CD4-positive, alpha-beta T cell (primary cell): ENCODE results near the gene CFAP52. TPM values are rescaled to one million over a fixed set of nuclear protein-coding genes. Genes with fewer than 3 reads are reported as not detected.

Experiments
- ATAC-seq: fragments of 200-7000 bp; cut with Tn5 transposase; one replicate; pipeline ENCODE4 v1.10.0; 2022; ENCODE audit warnings: mild to moderate bottlenecking; ENCODE audit not compliant: poor library complexity
- CTCF ChIA-PET: fragments of 350-600 bp; sonication (Branson Sonifier 250); formaldehyde crosslinking; loops from one replicate; lab custom pipeline; 2021; ENCODE audit warnings: antibody characterized with exemption, inconsistent platforms; lab: Charles Lee
- POLR2A ChIA-PET: fragments of 350-600 bp; sonication (Branson Sonifier 250); formaldehyde crosslinking; loops from one replicate; lab custom pipeline; 2021; ENCODE audit warnings: antibody characterized with exemption, inconsistent platforms; lab: Charles Lee
- DNase-seq, 14 experiments: peaks; one replicate each; pipeline ENCODE4 v3.0.0-alpha.2; 2013 to 2020; ENCODE audit warnings: mixed read lengths in 2 of 14
- H3K27ac ChIP-seq, 2 donors: one replicate each; pipeline versions ENCODE4 v1.5.1 to v1.7.0; 2013; ENCODE audit warnings: low read length in 2 of 2, low read depth in 1 of 2, mild to moderate bottlenecking in 1 of 2
- H3K27me3 ChIP-seq, 2 experiments: 1 replicate in 1 of 2; 2 replicates in 1 of 2; pipeline versions ENCODE4 v1.6.1 to v1.7.0; 2013; ENCODE audit warnings: low read length in 2 of 2, control low read depth in 1 of 2, mild to moderate bottlenecking in 1 of 2, moderate library complexity in 1 of 2; ENCODE audit not compliant: insufficient read depth in 2 of 2, control insufficient read depth in 1 of 2
- H3K36me3 ChIP-seq: one replicate; pipeline ENCODE4 v1.6.1; 2013; ENCODE audit warnings: low read length, control low read depth; ENCODE audit not compliant: insufficient read depth
- H3K4me1 ChIP-seq: one replicate; pipeline ENCODE4 v1.6.1; 2013; ENCODE audit warnings: low read length, control low read depth; ENCODE audit not compliant: insufficient read depth
- H3K4me3 ChIP-seq: one replicate; pipeline ENCODE4 v1.5.1; 2013; ENCODE audit warnings: mild to moderate bottlenecking, low read length, moderate library complexity
- H3K9me3 ChIP-seq, 2 experiments: 1 replicate in 1 of 2; 2 replicates in 1 of 2; pipeline versions ENCODE4 v1.6.1 to v1.7.0; 2013; ENCODE audit warnings: low read length in 2 of 2, mild to moderate bottlenecking in 2 of 2, control low read depth in 1 of 2, moderate library complexity in 1 of 2; ENCODE audit not compliant: control insufficient read depth in 1 of 2, insufficient read depth in 1 of 2
- H3K27ac Mint-ChIP-seq: one replicate; pipeline ENCODE4 v1.8.0; 2020; ENCODE audit warnings: mixed read lengths
- H3K27me3 Mint-ChIP-seq: one replicate; pipeline ENCODE4 v1.8.0; 2021; ENCODE audit warnings: mixed read lengths
- H3K36me3 Mint-ChIP-seq: one replicate; pipeline ENCODE4 v1.8.0; 2021; ENCODE audit warnings: low read depth, mixed read lengths
- H3K4me1 Mint-ChIP-seq: one replicate; pipeline ENCODE4 v1.8.0; 2021; ENCODE audit warnings: low read depth, mixed read lengths
- H3K4me3 Mint-ChIP-seq: one replicate; pipeline ENCODE4 v1.8.0; 2020; ENCODE audit warnings: mild to moderate bottlenecking, mixed read lengths
- H3K9me3 Mint-ChIP-seq: one replicate; pipeline ENCODE4 v1.8.0; 2020; ENCODE audit warnings: mixed read lengths
- intact Hi-C, 2 experiments: fragments of 100-400 bp; cut with DNase I in 1 of 2; cut with micrococcal nuclease in 1 of 2; formaldehyde crosslinking; loops; one replicate each; pipeline versions ENCODE4 v1.15.1 to v1.9.0; 2023 to 2025; cut with DNase I, micrococcal nuclease
- total RNA-seq, 174 experiments: library from RNA in 2 of 174; stranded (reverse) in 2 of 174; gene quantifications; one replicate each; pipeline ENCODE4 v1.2.3 and lab custom pipeline; 2021 to 2026
- TF ChIP-seq, protein P1 (sequence below): fragments of 200-600 bp; IDR thresholded peaks from one replicate; pipeline ENCODE4 v1.8.0; 2022; ENCODE audit warnings: antibody characterized with exemption, mild to moderate bottlenecking

CFAP52 gene
- total RNA-seq, 2 experiments from 2014 or later, result not detected

- DNase-seq (no peak), ATAC-seq (no peak)
- Mint-ChIP-seq H3K4me1 (no peaks in the 10 kb centered on the region), H3K27me3 (no peaks in the 10 kb centered on the region), H3K4me3 (no peak overlapping the region), H3K36me3 (peaks cover 6% of the 10 kb centered on the region), H3K9me3 (no peaks in the 10 kb centered on the region), H3K27ac (no peak overlapping the region)
- TF ChIP-seq, protein P1, sequence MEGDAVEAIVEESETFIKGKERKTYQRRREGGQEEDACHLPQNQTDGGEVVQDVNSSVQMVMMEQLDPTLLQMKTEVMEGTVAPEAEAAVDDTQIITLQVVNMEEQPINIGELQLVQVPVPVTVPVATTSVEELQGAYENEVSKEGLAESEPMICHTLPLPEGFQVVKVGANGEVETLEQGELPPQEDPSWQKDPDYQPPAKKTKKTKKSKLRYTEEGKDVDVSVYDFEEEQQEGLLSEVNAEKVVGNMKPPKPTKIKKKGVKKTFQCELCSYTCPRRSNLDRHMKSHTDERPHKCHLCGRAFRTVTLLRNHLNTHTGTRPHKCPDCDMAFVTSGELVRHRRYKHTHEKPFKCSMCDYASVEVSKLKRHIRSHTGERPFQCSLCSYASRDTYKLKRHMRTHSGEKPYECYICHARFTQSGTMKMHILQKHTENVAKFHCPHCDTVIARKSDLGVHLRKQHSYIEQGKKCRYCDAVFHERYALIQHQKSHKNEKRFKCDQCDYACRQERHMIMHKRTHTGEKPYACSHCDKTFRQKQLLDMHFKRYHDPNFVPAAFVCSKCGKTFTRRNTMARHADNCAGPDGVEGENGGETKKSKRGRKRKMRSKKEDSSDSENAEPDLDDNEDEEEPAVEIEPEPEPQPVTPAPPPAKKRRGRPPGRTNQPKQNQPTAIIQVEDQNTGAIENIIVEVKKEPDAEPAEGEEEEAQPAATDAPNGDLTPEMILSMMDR, result no peak
- no peaks in the 10 kb centered on the region for H3K36me3 ChIP-seq
- intact Hi-C loops, result no loop called here
- ChIA-PET POLR2A (no interaction called here), CTCF (interaction anchor here (0.6 kb wide), 1 partner anchor 236 kb away, joined by 3 read pairs; no protein-coding TSS in a partner anchor)
- H3K27me3 ChIP-seq, result no peaks in the 10 kb centered on the region
- no peaks in the 10 kb centered on the region for H3K4me1 ChIP-seq
- no peak overlapping the region for H3K27ac ChIP-seq
- H3K9me3 ChIP-seq, result no peaks in the 10 kb centered on the region
- no peak overlapping the region for H3K4me3 ChIP-seq
Measured at GRCh38 chr17:9533441-9533840, 43.0 kb upstream of the CFAP52 start.

GRCh38 chr17:9536061-9536460, 40.4 kb upstream of the CFAP52 start:
- intact Hi-C loops, result no loop called here
- Histone ChIP-seq H3K27me3 (no peaks in the 10 kb centered on the region), H3K36me3 (peaks cover 5% of the 10 kb centered on the region), H3K4me1 (no peaks in the 10 kb centered on the region), H3K4me3 (no peak overlapping the region), H3K27ac (no peak overlapping the region), H3K9me3 (no peaks in the 10 kb centered on the region)
- TF ChIP-seq, protein P1, result no peak
- DNase-seq (no peak), ATAC-seq (no peak)
- no peaks in the 10 kb centered on the region for H3K9me3 Mint-ChIP-seq
- ChIA-PET CTCF (no interaction called here), POLR2A (no interaction called here)
- no peaks in the 10 kb centered on the region for H3K4me1 Mint-ChIP-seq
- no peaks in the 10 kb centered on the region for H3K27me3 Mint-ChIP-seq
- no peak overlapping the region for H3K27ac Mint-ChIP-seq
- peaks cover 25% of the 10 kb centered on the region for H3K36me3 Mint-ChIP-seq
- no peak overlapping the region for H3K4me3 Mint-ChIP-seq

- Histone ChIP-seq H3K4me3 (no peak overlapping the region), H3K27me3 (no peaks in the 10 kb centered on the region), H3K27ac (no peak overlapping the region), H3K36me3 (peaks cover 5% of the 10 kb centered on the region), H3K4me1 (no peaks in the 10 kb centered on the region), H3K9me3 (no peaks in the 10 kb centered on the region)
- no peaks in the 10 kb centered on the region for H3K4me1 Mint-ChIP-seq
- H3K27ac Mint-ChIP-seq, result no peak overlapping the region
- peaks cover 36% of the 10 kb centered on the region for H3K36me3 Mint-ChIP-seq
- H3K9me3 Mint-ChIP-seq, result no peaks in the 10 kb centered on the region
- ChIA-PET CTCF (no interaction called here), POLR2A (no interaction called here)
- TF ChIP-seq, protein P1, result no peak
- ATAC-seq (no peak), DNase-seq (no peak)
- H3K4me3 Mint-ChIP-seq, result no peak overlapping the region
- intact Hi-C loops, result no loop called here
- H3K27me3 Mint-ChIP-seq, result no peaks in the 10 kb centered on the region
Measured at GRCh38 chr17:9537177-9537776, 39.2 kb upstream of the CFAP52 start.
